Smooth muscle cell (in vitro differentiated cells): Measurements from ENCODE around the gene MME. TPM values are rescaled to one million over a fixed set of nuclear protein-coding genes. Genes with fewer than 3 reads are reported as not detected.

Experiments
- DNase-seq: peaks from one replicate; lab custom pipeline; 2025; ENCODE audit not compliant: unreplicated experiment; lab: John Stamatoyannopoulos, UW
- H2AFZ ChIP-seq: fragments of 200-600 bp; sonication (generic); 2 replicates; pipeline ENCODE4 v1.6.0; 2016; ENCODE audit warnings: antibody characterized with exemption, low read depth, mild to moderate bottlenecking
- H3F3A ChIP-seq: fragments of 200-600 bp; sonication (generic); 2 replicates; pipeline ENCODE4 v1.6.0; 2017; ENCODE audit warnings: antibody characterized with exemption, low read depth
- H3K27ac ChIP-seq: fragments of 200-600 bp; sonication (generic); 2 replicates; pipeline ENCODE4 v1.5.1; 2016; ENCODE audit warnings: low read depth, mild to moderate bottlenecking
- H3K27me3 ChIP-seq: fragments of 200-600 bp; sonication (generic); 2 replicates; pipeline ENCODE4 v1.6.1; 2016; ENCODE audit warnings: low read depth, mild to moderate bottlenecking
- H3K36me3 ChIP-seq: fragments of 200-600 bp; sonication (generic); 2 replicates; pipeline ENCODE4 v1.5.1; 2016; ENCODE audit warnings: low read depth
- H3K4me1 ChIP-seq: fragments of 200-600 bp; sonication (generic); 2 replicates; pipeline ENCODE4 v1.5.1; 2016; ENCODE audit warnings: low read depth
- H3K4me2 ChIP-seq: fragments of 200-600 bp; sonication (generic); 2 replicates; pipeline ENCODE4 v1.6.0; 2016; ENCODE audit warnings: mild to moderate bottlenecking
- H3K4me3 ChIP-seq: fragments of 200-600 bp; sonication (generic); 2 replicates; pipeline ENCODE4 v1.5.1; 2016; ENCODE audit warnings: mild to moderate bottlenecking
- H3K79me2 ChIP-seq: fragments of 200-600 bp; sonication (generic); 2 replicates; pipeline ENCODE4 v1.6.0; 2016; ENCODE audit warnings: low read depth, mild to moderate bottlenecking
- H3K9ac ChIP-seq: fragments of 200-600 bp; sonication (generic); 2 replicates; pipeline ENCODE4 v1.6.0; 2016; ENCODE audit warnings: low read depth
- H3K9me3 ChIP-seq: fragments of 200-600 bp; sonication (generic); replicated peaks from 2 replicates; pipeline ENCODE4 v1.5.1; 2016; ENCODE audit warnings: low read depth
- H4K20me1 ChIP-seq: fragments of 200-600 bp; sonication (generic); 2 replicates; pipeline ENCODE4 v1.6.0; 2016; ENCODE audit warnings: low read depth
- CTCF ChIP-seq: fragments of 200-600 bp; sonication (generic); IDR thresholded peaks from 2 replicates; pipeline ENCODE4 v1.5.1; 2017; ENCODE audit warnings: borderline replicate concordance, mild to moderate bottlenecking, antibody characterized with exemption; ENCODE audit not compliant: insufficient read depth, poor library complexity, severe bottlenecking
- WGBS: methylation state at CpG from one replicate; pipeline ENCODE4 v1.1.7; 2016; ENCODE audit warnings: low lambda C conversion rate; 5-methylcytosine and 5-hydroxymethylcytosine counted together
- polyA plus RNA-seq: library from polyadenylated mRNA; unstranded; fragments of >200 nt; fragmentation: Nextera tagmentation; extraction: Ambion mirVana; gene quantifications from 2 replicates; pipeline ENCODE4 v1.2.1, GENCODE V29; 2016
- total RNA-seq: library from RNA; depleted of rRNA; stranded (reverse); fragments of >200 nt; gene quantifications from 2 replicates; pipeline ENCODE4 v1.2.3, GENCODE V29; 2014

The MME gene
- total and polyA plus RNA-seq, 2 experiments from 2014 or later: 79.2 to 136 TPM

GRCh38 chr3:155217591-155217990 is 137.5 kb downstream of the MME start:
- no peaks in the 10 kb centered on the region for H3K79me2 ChIP-seq
- H3K4me2 ChIP-seq: no peak overlapping the region
- no peak for DNase-seq
- no peaks in the 10 kb centered on the region for H3K4me1 ChIP-seq
- 87% methylated on average over 5 of the region's 5 CpGs for WGBS
- no peak for TF ChIP-seq CTCF
- H4K20me1 ChIP-seq: no peaks in the 10 kb centered on the region
- no peak overlapping the region for H2AFZ ChIP-seq
- H3K9me3 ChIP-seq: no peaks in the 10 kb centered on the region
- H3K36me3 ChIP-seq: no peaks in the 10 kb centered on the region
- H3K27me3 ChIP-seq: no peaks in the 10 kb centered on the region
- no peak overlapping the region for H3K27ac ChIP-seq
- H3K9ac ChIP-seq: no peak overlapping the region
- H3F3A ChIP-seq: no peaks in the 10 kb centered on the region
- no peak overlapping the region for H3K4me3 ChIP-seq

GRCh38 chr3:155218462-155218861 is 138.3 kb downstream of the MME start:
- Histone ChIP-seq H3K79me2 (no peaks in the 10 kb centered on the region), H3K27me3 (no peaks in the 10 kb centered on the region), H2AFZ (no peak overlapping the region), H3K9ac (no peak overlapping the region), H3K27ac (no peak overlapping the region), H3K36me3 (no peaks in the 10 kb centered on the region), H3K4me1 (no peaks in the 10 kb centered on the region), H4K20me1 (no peaks in the 10 kb centered on the region), H3K9me3 (no peaks in the 10 kb centered on the region), H3F3A (no peaks in the 10 kb centered on the region), H3K4me3 (no peak overlapping the region), H3K4me2 (no peak overlapping the region)
- no peak for DNase-seq
- no peak for TF ChIP-seq CTCF
- 95% methylated on average over 7 of the region's 7 CpGs for WGBS

DNA sequence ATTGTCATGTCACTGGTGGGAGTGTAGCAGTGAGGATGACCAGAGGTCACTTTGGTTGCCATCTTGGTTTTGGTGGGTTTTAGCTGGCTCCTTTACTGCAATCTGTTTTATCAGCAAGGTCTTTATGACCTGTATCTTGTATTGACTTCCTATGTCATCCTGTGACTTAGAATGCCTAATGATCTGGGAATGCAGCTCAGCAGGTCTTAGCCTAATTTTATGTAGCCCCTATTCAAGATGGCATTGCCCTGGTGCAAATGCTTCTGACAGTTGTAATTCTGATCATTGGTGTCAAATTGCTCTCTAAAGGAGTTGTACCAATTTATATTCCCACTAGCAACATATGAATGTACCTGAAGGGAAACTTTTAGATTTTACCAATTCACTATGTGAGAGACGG is 139.0 kb downstream of the MME start:
- no peak for DNase-seq
- H3K4me3 ChIP-seq: no peak overlapping the region
- no peaks in the 10 kb centered on the region for H3K4me1 ChIP-seq
- no peaks in the 10 kb centered on the region for H3K36me3 ChIP-seq
- H4K20me1 ChIP-seq: no peaks in the 10 kb centered on the region
- no peak overlapping the region for H3K9ac ChIP-seq
- no peaks in the 10 kb centered on the region for H3K27me3 ChIP-seq
- no peak overlapping the region for H2AFZ ChIP-seq
- TF ChIP-seq CTCF: no peak
- no peaks in the 10 kb centered on the region for H3F3A ChIP-seq
- no peak overlapping the region for H3K4me2 ChIP-seq
- H3K79me2 ChIP-seq: no peaks in the 10 kb centered on the region
- WGBS: 100% methylated on average over 1 of the region's 1 CpG
- no peaks in the 10 kb centered on the region for H3K9me3 ChIP-seq
- H3K27ac ChIP-seq: no peak overlapping the region

DNA sequence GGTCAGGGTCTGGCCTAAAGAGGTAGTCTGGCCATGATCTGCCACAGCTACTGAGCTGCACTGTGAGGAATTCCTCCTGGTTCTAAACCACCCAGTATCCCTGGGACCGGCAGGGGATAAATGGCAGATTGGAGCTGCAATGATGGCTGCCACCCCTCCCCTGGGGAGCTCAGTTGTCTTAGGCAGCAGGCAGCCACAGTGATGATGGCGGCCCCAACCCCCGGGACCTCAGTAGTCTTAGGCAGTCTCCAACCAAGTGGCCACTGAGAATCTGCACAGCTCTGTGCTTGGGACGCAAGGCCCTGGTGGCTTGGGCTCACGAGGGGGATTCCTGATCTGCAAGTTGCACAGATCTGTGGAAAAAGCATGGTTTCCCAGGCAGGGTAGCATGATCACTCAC is 145.3 kb downstream of the MME start:
- Histone ChIP-seq H4K20me1 (no peaks in the 10 kb centered on the region), H3K4me1 (no peaks in the 10 kb centered on the region), H3K4me3 (no peak overlapping the region), H2AFZ (no peak overlapping the region), H3K27me3 (no peaks in the 10 kb centered on the region), H3K79me2 (no peaks in the 10 kb centered on the region), H3K4me2 (no peak overlapping the region), H3K9ac (no peak overlapping the region), H3K27ac (no peak overlapping the region), H3F3A (no peaks in the 10 kb centered on the region), H3K36me3 (no peaks in the 10 kb centered on the region), H3K9me3 (no peaks in the 10 kb centered on the region)
- DNase-seq: no peak
- WGBS: 96% methylated on average over 5 of the region's 5 CpGs
- no peak for TF ChIP-seq CTCF
